ENCODE data around the gene SLC35A5. TPM values are rescaled to one million over a fixed set of nuclear protein-coding genes. Genes with fewer than 3 reads are reported as not detected.
"Not testable (repeated sequence)": the region's sequence is repeated elsewhere in the genome, so short reads cannot be mapped to it uniquely, and the experiment has no call there.

SLC35A5 gene
- total and polyA plus RNA-seq, 2 donors (not counting 1 experiment from before 2014, with no cell fraction given), result 35.3 to 70.4 TPM

DNA sequence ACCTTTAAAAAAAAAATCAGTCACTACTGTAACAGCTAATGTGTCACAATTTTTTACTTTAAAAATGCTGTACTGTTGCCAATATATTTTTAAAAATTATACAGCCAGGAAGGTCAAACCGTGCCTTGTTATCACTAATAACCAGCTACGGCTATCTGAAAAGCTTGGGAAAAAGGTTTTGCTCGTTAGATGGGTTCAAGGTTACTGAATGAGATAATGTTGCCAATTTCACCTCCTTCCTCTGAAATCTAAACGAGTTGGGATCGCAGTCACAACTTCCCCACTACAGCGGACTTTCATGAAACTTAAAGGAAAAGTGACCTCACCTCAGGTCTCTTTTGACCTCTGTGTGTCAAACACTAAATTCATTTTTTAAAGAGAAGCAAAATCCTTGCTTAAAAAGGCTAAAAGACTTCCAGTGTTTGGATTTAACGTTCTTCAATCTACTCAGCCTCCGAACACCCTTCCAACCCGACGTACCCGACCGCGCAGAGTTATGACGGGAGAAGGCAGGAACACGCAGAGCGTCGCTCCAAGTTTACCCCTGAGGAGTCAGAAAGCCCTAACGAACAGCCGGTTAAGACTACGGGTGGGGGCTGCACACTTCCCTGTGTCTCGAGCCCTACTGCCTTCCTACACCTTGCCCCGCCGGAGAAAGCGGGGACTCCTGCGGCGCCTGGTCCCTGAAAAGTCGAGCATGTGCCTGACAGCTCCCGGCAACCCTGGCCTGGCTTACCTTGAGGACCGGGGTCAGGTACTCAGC, 943 bp upstream of the SLC35A5 start:
- H3K27ac ChIP-seq (ENCODE audit: insufficient read depth, low read length), result peak overlapping the region; percentile 94
- peak overlapping the region; percentile 81 for H3K9ac ChIP-seq (ENCODE audit: insufficient read depth, low read length)
- TF ChIP-seq, protein P1, sequence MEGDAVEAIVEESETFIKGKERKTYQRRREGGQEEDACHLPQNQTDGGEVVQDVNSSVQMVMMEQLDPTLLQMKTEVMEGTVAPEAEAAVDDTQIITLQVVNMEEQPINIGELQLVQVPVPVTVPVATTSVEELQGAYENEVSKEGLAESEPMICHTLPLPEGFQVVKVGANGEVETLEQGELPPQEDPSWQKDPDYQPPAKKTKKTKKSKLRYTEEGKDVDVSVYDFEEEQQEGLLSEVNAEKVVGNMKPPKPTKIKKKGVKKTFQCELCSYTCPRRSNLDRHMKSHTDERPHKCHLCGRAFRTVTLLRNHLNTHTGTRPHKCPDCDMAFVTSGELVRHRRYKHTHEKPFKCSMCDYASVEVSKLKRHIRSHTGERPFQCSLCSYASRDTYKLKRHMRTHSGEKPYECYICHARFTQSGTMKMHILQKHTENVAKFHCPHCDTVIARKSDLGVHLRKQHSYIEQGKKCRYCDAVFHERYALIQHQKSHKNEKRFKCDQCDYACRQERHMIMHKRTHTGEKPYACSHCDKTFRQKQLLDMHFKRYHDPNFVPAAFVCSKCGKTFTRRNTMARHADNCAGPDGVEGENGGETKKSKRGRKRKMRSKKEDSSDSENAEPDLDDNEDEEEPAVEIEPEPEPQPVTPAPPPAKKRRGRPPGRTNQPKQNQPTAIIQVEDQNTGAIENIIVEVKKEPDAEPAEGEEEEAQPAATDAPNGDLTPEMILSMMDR (conservative IDR thresholded peaks at IDR 0.05 in 1 of 2, IDR thresholded peaks at IDR 0.05 in 1 of 2; ENCODE audit: low read depth in 1 of 2, low read length in 2 of 2), result no peak
- no peak for TF ChIP-seq EZH2 (IDR thresholded peaks at IDR 0.05; ENCODE audit: low read length, missing control alignments)
- DNase-seq (ENCODE audit: low read depth in 2 of 2), result peak; percentile 88
- peaks cover 44% of the 10 kb centered on the region for H3K79me2 ChIP-seq (ENCODE audit: control insufficient read depth, insufficient read depth, low read length)
- peak overlapping the region; percentile 86 to 98 (median 95) for H3K4me3 ChIP-seq (replicated peaks in 1 of 4; ENCODE audit: control extremely low read depth in 1 of 4, insufficient read depth in 1 of 4, low read depth in 3 of 4, low read length in 4 of 4)
- peaks cover 9% of the 10 kb centered on the region for H3K4me1 ChIP-seq (ENCODE audit: control insufficient read depth, extremely low read depth, insufficient read depth, low read length)
- no peaks in the 10 kb centered on the region for H3K9me3 ChIP-seq (ENCODE audit: control insufficient read depth, insufficient read depth, low read depth, low read length)
- no peaks in the 10 kb centered on the region for H3K36me3 ChIP-seq (ENCODE audit: control insufficient read depth, insufficient read depth, low read length)
- no peaks in the 10 kb centered on the region for H4K20me1 ChIP-seq (ENCODE audit: control insufficient read depth, extremely low read depth, insufficient read depth, low read length)
- peak overlapping the region; percentile 42 for H3K4me2 ChIP-seq (ENCODE audit: extremely low read depth, insufficient read depth, low read length)
- H3K27me3 ChIP-seq (ENCODE audit: control insufficient read depth, insufficient read depth, low read length), result no peaks in the 10 kb centered on the region
- H2AFZ ChIP-seq (ENCODE audit: low read length), result peak overlapping the region; percentile 85

DNA sequence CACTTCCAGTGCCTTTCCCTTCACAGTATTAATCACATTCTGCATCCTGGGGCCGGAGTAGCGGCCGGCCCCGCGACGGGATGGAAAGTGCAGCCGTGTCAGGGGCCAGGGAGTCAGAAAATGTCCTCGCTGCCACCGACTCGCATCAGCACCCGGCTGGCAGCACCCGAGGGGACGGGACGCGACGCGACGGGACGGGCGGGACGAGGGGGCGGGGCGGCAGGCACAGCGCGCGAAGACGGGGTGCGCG, 436 bp upstream of the SLC35A5 start:
- H3K4me2 ChIP-seq (ENCODE audit: extremely low read depth, insufficient read depth, low read length), result peak overlapping the region; percentile 42
- no peak for DNase-seq (ENCODE audit: low read depth in 2 of 2)
- H2AFZ ChIP-seq (ENCODE audit: low read length), result peak overlapping the region; percentile 85
- H3K9ac ChIP-seq (ENCODE audit: insufficient read depth, low read length), result peak overlapping the region; percentile 81
- TF ChIP-seq, protein P1 (conservative IDR thresholded peaks at IDR 0.05 in 1 of 2, IDR thresholded peaks at IDR 0.05 in 1 of 2; ENCODE audit: low read depth in 1 of 2, low read length in 2 of 2), result no peak
- TF ChIP-seq EZH2 (IDR thresholded peaks at IDR 0.05; ENCODE audit: low read length, missing control alignments), result no peak
- no peaks in the 10 kb centered on the region for H3K9me3 ChIP-seq (ENCODE audit: control insufficient read depth, insufficient read depth, low read depth, low read length)
- H3K4me1 ChIP-seq (ENCODE audit: control insufficient read depth, extremely low read depth, insufficient read depth, low read length), result peaks cover 9% of the 10 kb centered on the region
- no peaks in the 10 kb centered on the region for H3K36me3 ChIP-seq (ENCODE audit: control insufficient read depth, insufficient read depth, low read length)
- no peaks in the 10 kb centered on the region for H4K20me1 ChIP-seq (ENCODE audit: control insufficient read depth, extremely low read depth, insufficient read depth, low read length)
- peaks cover 42% of the 10 kb centered on the region for H3K79me2 ChIP-seq (ENCODE audit: control insufficient read depth, insufficient read depth, low read length)
- H3K27me3 ChIP-seq (ENCODE audit: control insufficient read depth, insufficient read depth, low read length), result no peaks in the 10 kb centered on the region
- H3K27ac ChIP-seq (ENCODE audit: insufficient read depth, low read length), result peak overlapping the region; percentile 94
- peak overlapping the region; percentile 86 to 98 (median 95) for H3K4me3 ChIP-seq (replicated peaks in 1 of 4; ENCODE audit: control extremely low read depth in 1 of 4, insufficient read depth in 1 of 4, low read depth in 3 of 4, low read length in 4 of 4)

DNA sequence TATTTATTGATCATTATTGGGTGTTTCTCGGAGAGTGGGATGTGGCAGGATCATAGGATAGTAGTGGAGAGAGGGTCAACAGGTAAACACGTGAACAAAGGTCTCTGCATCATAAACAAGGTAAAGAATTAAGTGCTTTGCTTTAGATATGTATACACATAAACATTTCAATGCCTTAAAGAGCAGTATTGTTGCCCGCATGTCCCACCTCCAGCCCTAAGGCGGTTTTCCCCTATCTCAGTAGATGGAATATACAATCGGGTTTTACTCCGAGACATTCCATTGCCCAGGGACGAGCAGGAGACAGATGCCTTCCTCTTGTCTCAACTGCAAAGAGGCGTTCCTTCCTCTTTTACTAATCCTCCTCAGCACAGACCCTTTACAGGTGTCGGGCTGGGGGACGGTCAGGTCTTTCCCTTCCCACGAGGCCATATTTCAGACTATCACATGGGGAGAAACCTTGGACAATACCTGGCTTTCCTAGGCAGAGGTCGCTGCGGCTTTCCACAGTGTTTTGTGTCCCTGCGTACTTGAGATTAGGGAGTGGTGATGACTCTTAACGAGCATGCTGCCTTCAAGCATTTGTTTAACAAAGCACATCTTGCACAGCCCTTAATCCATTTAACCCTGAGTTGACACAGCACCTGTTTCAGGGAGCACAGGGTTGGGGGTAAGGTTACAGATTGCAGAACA, 2.5 kb downstream of the SLC35A5 start:
- H2AFZ ChIP-seq (ENCODE audit: low read length); H3K27ac ChIP-seq (ENCODE audit: insufficient read depth, low read length); H3K27me3 ChIP-seq (ENCODE audit: control insufficient read depth, insufficient read depth, low read length); H4K20me1 ChIP-seq (ENCODE audit: control insufficient read depth, extremely low read depth, insufficient read depth, low read length); H3K4me3 ChIP-seq (replicated peaks in 1 of 4; ENCODE audit: control extremely low read depth in 1 of 4, insufficient read depth in 1 of 4, low read depth in 3 of 4, low read length in 4 of 4); H3K36me3 ChIP-seq (ENCODE audit: control insufficient read depth, insufficient read depth, low read length); H3K9ac ChIP-seq (ENCODE audit: insufficient read depth, low read length); DNase-seq (ENCODE audit: low read depth in 2 of 2); H3K9me3 ChIP-seq (ENCODE audit: control insufficient read depth, insufficient read depth, low read depth, low read length); H3K4me2 ChIP-seq (ENCODE audit: extremely low read depth, insufficient read depth, low read length); H3K4me1 ChIP-seq (ENCODE audit: control insufficient read depth, extremely low read depth, insufficient read depth, low read length): not testable (repeated sequence)
- peaks cover 22% of the 10 kb centered on the region for H3K79me2 ChIP-seq (ENCODE audit: control insufficient read depth, insufficient read depth, low read length)

Measured in fibroblast of lung (primary cell).